Loucy (cell line): Measurements from ENCODE around the gene DNAJB13.

Source experiments
- H2AFZ ChIP-seq: fragments of 200-600 bp; sonication (generic); 2 replicates; pipeline ENCODE4 v1.6.0; 2016; ENCODE audit warnings: antibody characterized with exemption, mild to moderate bottlenecking, low read length, moderate library complexity
- H3F3A ChIP-seq: fragments of 200-600 bp; 2 replicates; pipeline ENCODE4 v1.6.0; 2016; ENCODE audit warnings: antibody characterized with exemption, low read depth, mild to moderate bottlenecking
- H3K27me3 ChIP-seq: fragments of 200-600 bp; sonication (generic); 2 replicates; pipeline ENCODE4 v1.6.1; 2014; ENCODE audit warnings: low read length, mild to moderate bottlenecking; ENCODE audit not compliant: insufficient read depth, poor library complexity, severe bottlenecking
- H3K36me3 ChIP-seq: fragments of 200-600 bp; sonication (generic); 2 replicates; pipeline ENCODE4 v1.6.1; 2016; ENCODE audit warnings: low read length; ENCODE audit not compliant: insufficient read depth
- H3K4me1 ChIP-seq: fragments of 200-600 bp; sonication (generic); 2 replicates; pipeline ENCODE4 v1.5.1; 2014; ENCODE audit warnings: low read length, mild to moderate bottlenecking; ENCODE audit not compliant: insufficient read depth, poor library complexity, severe bottlenecking
- H3K4me2 ChIP-seq: fragments of 200-600 bp; sonication (generic); 2 replicates; pipeline ENCODE4 v1.6.0; 2014; ENCODE audit warnings: antibody characterized with exemption, low read length, low read depth, mild to moderate bottlenecking; ENCODE audit not compliant: poor library complexity, severe bottlenecking
- H3K4me3 ChIP-seq: fragments of 200-600 bp; sonication (generic); 2 replicates; pipeline ENCODE4 v1.5.1; 2014; ENCODE audit warnings: low read length, mild to moderate bottlenecking, mixed read lengths; ENCODE audit not compliant: poor library complexity, severe bottlenecking
- H3K79me2 ChIP-seq: fragments of 200-600 bp; sonication (generic); 2 replicates; pipeline ENCODE4 v1.6.1; 2014; ENCODE audit warnings: low read length; ENCODE audit not compliant: insufficient read depth
- H3K9ac ChIP-seq: fragments of 200-600 bp; sonication (generic); 2 replicates; pipeline ENCODE4 v1.6.0; 2014; ENCODE audit warnings: mild to moderate bottlenecking, low read depth, low read length, moderate library complexity; ENCODE audit not compliant: poor library complexity, severe bottlenecking
- H3K9me2 ChIP-seq: fragments of 200-600 bp; sonication (generic); replicated peaks from 2 replicates; pipeline ENCODE4 v1.6.1; 2016; ENCODE audit warnings: low read depth, low read length, mixed read lengths
- H3K9me3 ChIP-seq: fragments of 200-600 bp; sonication (generic); 2 replicates; pipeline ENCODE4 v1.6.1; 2014; ENCODE audit warnings: mild to moderate bottlenecking, antibody characterized with exemption, low read length, low read depth; ENCODE audit not compliant: insufficient read depth
- H4K20me1 ChIP-seq: fragments of 200-600 bp; sonication (generic); 2 replicates; pipeline ENCODE4 v1.6.0; 2014; ENCODE audit warnings: antibody characterized with exemption, low read length, mild to moderate bottlenecking; ENCODE audit not compliant: insufficient read depth, poor library complexity, severe bottlenecking
- EZH2phosphoT487 ChIP-seq: fragments of 200-600 bp; IDR thresholded peaks from 2 replicates; pipeline ENCODE4 v1.6.1; 2018; ENCODE audit warnings: antibody characterized with exemption, mild to moderate bottlenecking, moderate library complexity, borderline replicate concordance
- TF ChIP-seq, protein P1 (sequence below): fragments of 200-600 bp; sonication (generic); conservative IDR thresholded peaks from 2 replicates; pipeline ENCODE4 v1.5.1; 2014; ENCODE audit warnings: mild to moderate bottlenecking, antibody characterized with exemption, low read length

Gene DNAJB13

DNA sequence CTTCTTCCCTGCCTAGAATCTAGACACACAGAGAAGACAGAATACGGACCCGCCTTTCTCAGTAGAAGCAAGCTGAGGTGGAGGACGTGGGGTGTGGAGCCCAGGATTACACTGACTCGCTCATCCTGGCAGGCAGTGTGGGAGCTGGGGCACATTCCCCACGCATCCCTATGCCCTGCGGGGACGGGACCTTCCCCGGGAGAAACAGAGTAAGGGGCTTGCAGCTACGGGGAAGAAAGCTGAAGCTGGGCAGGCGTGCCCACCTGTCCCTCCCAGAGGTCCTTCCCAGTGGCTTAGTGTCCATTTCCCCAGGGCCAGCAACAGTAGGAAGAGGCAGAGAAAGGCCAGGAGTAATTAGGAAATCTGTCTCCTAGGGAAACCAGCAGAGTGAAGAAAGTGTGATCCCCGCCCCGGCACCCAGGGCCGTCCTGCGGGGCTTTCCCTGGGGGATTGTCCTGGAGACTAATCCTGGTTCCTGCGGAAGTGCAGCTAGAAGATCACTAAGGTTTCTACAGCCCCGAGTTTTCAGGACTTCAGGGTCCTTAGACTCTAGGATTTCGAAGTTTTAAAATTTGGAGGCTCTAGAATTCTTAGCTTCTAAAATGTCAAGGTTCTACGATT is 7.8 kb downstream of the DNAJB13 start:
- Histone ChIP-seq H3K4me3 (no peak overlapping the region), H2AFZ (no peak overlapping the region), H3K36me3 (no peaks in the 10 kb centered on the region), H3F3A (no peaks in the 10 kb centered on the region), H4K20me1 (no peaks in the 10 kb centered on the region), H3K9ac (no peak overlapping the region), H3K9me3 (no peaks in the 10 kb centered on the region), H3K4me2 (no peak overlapping the region), H3K4me1 (no peaks in the 10 kb centered on the region), H3K9me2 (no peaks in the 10 kb centered on the region), H3K79me2 (no peaks in the 10 kb centered on the region), H3K27me3 (no peaks in the 10 kb centered on the region)
- no peak for TF ChIP-seq EZH2phosphoT487
- TF ChIP-seq, protein P1, sequence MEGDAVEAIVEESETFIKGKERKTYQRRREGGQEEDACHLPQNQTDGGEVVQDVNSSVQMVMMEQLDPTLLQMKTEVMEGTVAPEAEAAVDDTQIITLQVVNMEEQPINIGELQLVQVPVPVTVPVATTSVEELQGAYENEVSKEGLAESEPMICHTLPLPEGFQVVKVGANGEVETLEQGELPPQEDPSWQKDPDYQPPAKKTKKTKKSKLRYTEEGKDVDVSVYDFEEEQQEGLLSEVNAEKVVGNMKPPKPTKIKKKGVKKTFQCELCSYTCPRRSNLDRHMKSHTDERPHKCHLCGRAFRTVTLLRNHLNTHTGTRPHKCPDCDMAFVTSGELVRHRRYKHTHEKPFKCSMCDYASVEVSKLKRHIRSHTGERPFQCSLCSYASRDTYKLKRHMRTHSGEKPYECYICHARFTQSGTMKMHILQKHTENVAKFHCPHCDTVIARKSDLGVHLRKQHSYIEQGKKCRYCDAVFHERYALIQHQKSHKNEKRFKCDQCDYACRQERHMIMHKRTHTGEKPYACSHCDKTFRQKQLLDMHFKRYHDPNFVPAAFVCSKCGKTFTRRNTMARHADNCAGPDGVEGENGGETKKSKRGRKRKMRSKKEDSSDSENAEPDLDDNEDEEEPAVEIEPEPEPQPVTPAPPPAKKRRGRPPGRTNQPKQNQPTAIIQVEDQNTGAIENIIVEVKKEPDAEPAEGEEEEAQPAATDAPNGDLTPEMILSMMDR = no peak

DNA sequence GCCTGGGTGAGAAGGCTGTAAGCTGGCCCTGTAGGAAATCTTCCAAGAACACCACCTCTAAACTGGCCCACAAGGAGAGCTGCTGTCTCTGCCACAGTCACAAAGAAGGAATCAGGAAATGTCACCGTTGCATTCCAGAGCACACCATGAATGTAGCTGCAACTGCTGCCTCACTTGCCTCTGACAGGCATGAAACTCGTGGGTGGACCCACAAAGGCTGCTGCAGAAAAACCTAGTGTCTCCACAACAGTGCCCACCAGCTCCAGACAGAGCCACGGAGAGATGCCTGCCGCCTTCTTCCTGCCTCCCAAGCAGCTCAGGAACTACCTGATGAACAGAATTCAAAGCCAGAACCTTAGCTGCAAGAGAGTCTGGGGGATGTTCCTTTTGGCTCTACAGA is 10.5 kb downstream of the DNAJB13 start:
- H3F3A ChIP-seq = no peaks in the 10 kb centered on the region
- H2AFZ ChIP-seq = no peak overlapping the region
- no peak overlapping the region for H3K9ac ChIP-seq
- no peaks in the 10 kb centered on the region for H3K9me2 ChIP-seq
- no peak overlapping the region for H3K4me3 ChIP-seq
- H3K36me3 ChIP-seq = no peaks in the 10 kb centered on the region
- no peaks in the 10 kb centered on the region for H3K9me3 ChIP-seq
- TF ChIP-seq, protein P1 = no peak
- no peak for TF ChIP-seq EZH2phosphoT487
- H3K4me2 ChIP-seq = no peak overlapping the region
- H3K27me3 ChIP-seq = no peaks in the 10 kb centered on the region
- no peaks in the 10 kb centered on the region for H3K79me2 ChIP-seq
- no peaks in the 10 kb centered on the region for H4K20me1 ChIP-seq
- H3K4me1 ChIP-seq = no peaks in the 10 kb centered on the region

DNA sequence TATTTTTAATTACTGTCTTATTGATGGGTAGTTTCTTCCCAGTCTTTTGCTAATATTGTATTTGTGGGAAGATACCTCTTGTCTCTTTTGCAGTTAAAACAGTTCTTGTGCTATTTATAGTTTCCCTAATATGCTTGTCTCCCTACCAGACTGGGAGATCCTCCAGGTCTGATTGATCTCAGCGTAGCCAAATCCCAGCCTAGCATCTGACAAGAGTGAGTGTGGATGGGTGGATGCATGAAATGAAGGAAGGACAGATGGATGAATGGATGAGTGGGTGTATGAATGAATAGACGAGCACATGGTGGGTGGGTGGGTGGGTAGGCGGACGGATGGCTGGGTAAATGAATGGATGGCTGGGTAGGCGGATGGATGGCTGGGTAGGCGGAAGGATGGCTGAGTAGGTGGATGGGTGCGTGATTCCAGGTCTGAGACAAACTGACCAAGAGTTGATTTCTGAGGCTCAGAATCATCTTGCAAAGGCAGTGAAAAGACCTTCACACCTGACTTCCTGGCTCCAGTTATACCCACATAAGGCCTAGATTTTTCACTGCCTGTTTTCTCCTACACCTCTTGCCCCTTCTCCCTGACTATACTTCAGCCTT is 11.4 kb downstream of the DNAJB13 start:
- Histone ChIP-seq H3K79me2 (no peaks in the 10 kb centered on the region), H3K36me3 (no peaks in the 10 kb centered on the region), H3K27me3 (no peaks in the 10 kb centered on the region), H3K4me3 (no peak overlapping the region), H2AFZ (peak overlapping the region; percentile 52; the same call in 1 of the 2 replicates), H3K4me1 (no peaks in the 10 kb centered on the region), H3K9me2 (no peaks in the 10 kb centered on the region), H3K9ac (no peak overlapping the region), H3F3A (no peaks in the 10 kb centered on the region), H3K4me2 (no peak overlapping the region), H3K9me3 (no peaks in the 10 kb centered on the region), H4K20me1 (no peaks in the 10 kb centered on the region)
- TF ChIP-seq, protein P1 = no peak
- no peak for TF ChIP-seq EZH2phosphoT487
